Measurements from ENCODE around the gene SRL.
"Not testable (repeated sequence)": the region's sequence is repeated elsewhere in the genome, so short reads cannot be mapped to it uniquely, and the experiment has no call there.

Gene SRL

GRCh38 chr16:4157376-4157825 is 84.5 kb downstream of the SRL start:
- no peak for DNase-seq

DNA sequence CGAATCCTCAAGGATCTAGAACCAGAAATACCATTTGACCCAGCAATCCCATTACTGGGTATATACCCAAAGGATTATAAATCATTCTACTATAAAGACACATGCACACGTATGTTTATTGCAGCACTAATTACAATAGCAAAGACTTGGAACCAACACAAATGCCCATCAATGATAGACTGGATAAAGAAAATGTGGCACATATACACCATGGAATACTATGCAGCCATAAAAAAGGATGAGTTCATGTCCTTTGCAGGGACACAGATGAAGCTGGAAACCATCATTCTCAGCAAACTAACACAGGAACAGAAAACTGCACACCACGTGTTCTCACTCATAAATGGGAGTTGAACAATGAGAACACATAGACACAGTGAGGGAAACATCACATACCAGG is 85.4 kb downstream of the SRL start:
- DNase-seq, result not testable (repeated sequence)

GRCh38 chr16:4153364-4153763 is 88.5 kb downstream of the SRL start:
- DNase-seq, result not testable (repeated sequence)

- DNase-seq, result no peak
Measured at GRCh38 chr16:4152267-4152666, 89.6 kb downstream of the SRL start.

- DNase-seq, result no peak
Measured at GRCh38 chr16:4147236-4147635, 94.6 kb downstream of the SRL start.

GRCh38 chr16:4142268-4142667 is 99.6 kb downstream of the SRL start:
- no peak for DNase-seq

- no peak for DNase-seq
Measured at GRCh38 chr16:4141604-4142003, 100.3 kb downstream of the SRL start.

DNA sequence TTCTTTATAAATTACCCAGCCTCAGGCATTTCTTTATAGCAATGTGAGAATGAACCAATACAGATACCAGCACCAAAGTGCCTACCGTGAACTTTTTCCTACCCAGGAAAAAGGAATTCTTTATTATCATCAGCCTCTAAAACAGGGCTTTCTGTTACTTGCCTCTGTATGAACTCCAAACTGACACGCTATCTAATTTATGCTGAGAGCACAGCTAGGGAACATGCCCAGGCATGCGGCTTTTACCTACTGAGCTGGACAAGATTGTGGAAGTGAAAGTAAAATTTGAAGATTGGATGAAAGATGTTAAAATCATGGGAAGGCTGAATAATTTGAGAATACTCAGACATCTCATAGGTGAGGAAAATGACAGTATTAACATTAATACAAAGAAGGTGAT is 101.2 kb downstream of the SRL start:
- peak; percentile 38 for DNase-seq

DNA sequence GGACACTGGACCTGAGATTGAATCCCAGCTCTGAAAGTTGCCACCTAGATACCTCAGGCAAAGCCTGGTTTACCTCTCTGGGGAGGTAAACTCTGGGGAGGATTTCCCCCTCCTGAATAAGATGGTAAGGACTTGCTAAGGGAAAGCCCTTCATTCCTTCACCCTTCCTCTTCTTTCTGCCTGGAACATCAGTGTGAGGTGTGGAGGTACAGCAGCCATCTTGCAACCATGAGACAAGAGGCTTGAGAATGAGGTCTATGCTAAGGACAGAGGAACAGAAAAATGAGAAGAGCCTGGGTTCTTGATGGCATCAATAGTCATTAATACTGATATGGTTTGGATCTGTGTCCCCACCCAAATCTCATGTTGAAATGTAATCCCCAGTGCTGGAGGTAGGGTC is 101.9 kb downstream of the SRL start:
- DNase-seq, result no peak
